Breast epithelium (tissue), 4 donors: ENCODE data around the gene TP53AIP1. TPM values are rescaled to one million over a fixed set of nuclear protein-coding genes. Genes with fewer than 3 reads are reported as not detected.

Experiments
- DNase-seq, 2 donors: peaks; one replicate each; pipeline ENCODE4 v3.0.0-alpha.2; 2019; ENCODE audit warnings: low spot score in 2 of 2
- H3K27ac ChIP-seq, 2 donors: fragments of 200-600 bp; sonication (generic) in 1 of 2; one replicate each; pipeline ENCODE4 v1.5.1; 2016 to 2019; ENCODE audit warnings: mild to moderate bottlenecking in 1 of 2
- H3K27me3 ChIP-seq, 2 donors: fragments of 200-600 bp; sonication (generic) in 1 of 2; one replicate each; pipeline versions ENCODE4 v1.5.1 to v1.6.0; 2017 to 2019; ENCODE audit warnings: control low read depth in 1 of 2, mild to moderate bottlenecking in 1 of 2
- H3K36me3 ChIP-seq: fragments of 200-600 bp; one replicate; pipeline ENCODE4 v1.5.1; 2019
- H3K4me1 ChIP-seq, 2 donors: fragments of 200-600 bp; sonication (generic); one replicate each; pipeline ENCODE4 v1.5.1; 2016 to 2019; ENCODE audit warnings: control low read depth in 1 of 2
- H3K4me3 ChIP-seq, 3 donors: fragments of 200-600 bp; sonication (generic); 1 replicate in 2 of 3; 2 replicates in 1 of 3; pipeline ENCODE4 v1.5.1; 2016 to 2019; ENCODE audit warnings: mild to moderate bottlenecking in 3 of 3, moderate library complexity in 2 of 3
- H3K9me3 ChIP-seq, 2 donors: fragments of 200-600 bp; sonication (generic) in 1 of 2; one replicate each; pipeline ENCODE4 v1.5.1; 2016 to 2019; ENCODE audit warnings: control low read depth in 1 of 2
- POLR2A ChIP-seq: fragments of 450-650 bp; IDR thresholded peaks from one replicate; pipeline ENCODE4 v1.6.1; 2016; ENCODE audit warnings: antibody characterized with exemption, mild to moderate bottlenecking, moderate library complexity
- POLR2AphosphoS5 ChIP-seq, 3 donors: sonication (generic); formaldehyde crosslinking; IDR thresholded peaks; one replicate each; pipeline ENCODE4 v1.6.1; 2017; ENCODE audit warnings: antibody characterized with exemption in 3 of 3
- intact Hi-C: fragments of 100-400 bp; cut with DNase I; formaldehyde crosslinking; loops from one replicate; pipeline ENCODE4 v1.15.1; 2023; ENCODE audit warnings: low total_unique reads
- total RNA-seq, 3 donors: library from RNA; depleted of rRNA; stranded (reverse); fragments of >200 nt; gene quantifications; one replicate each; pipeline ENCODE4 v1.1.0, GENCODE V29; 2016
- TF ChIP-seq, protein P1 (sequence below), 3 donors: fragments of 450-650 bp; IDR thresholded peaks; one replicate each; pipeline ENCODE4 v1.5.1; 2016 to 2017; ENCODE audit warnings: antibody characterized with exemption in 3 of 3, mild to moderate bottlenecking in 3 of 3, moderate library complexity in 3 of 3

Gene TP53AIP1
- total RNA-seq, 3 donors from 2014 or later, result 0.16 to 0.59 (median 0.33) TPM

DNA sequence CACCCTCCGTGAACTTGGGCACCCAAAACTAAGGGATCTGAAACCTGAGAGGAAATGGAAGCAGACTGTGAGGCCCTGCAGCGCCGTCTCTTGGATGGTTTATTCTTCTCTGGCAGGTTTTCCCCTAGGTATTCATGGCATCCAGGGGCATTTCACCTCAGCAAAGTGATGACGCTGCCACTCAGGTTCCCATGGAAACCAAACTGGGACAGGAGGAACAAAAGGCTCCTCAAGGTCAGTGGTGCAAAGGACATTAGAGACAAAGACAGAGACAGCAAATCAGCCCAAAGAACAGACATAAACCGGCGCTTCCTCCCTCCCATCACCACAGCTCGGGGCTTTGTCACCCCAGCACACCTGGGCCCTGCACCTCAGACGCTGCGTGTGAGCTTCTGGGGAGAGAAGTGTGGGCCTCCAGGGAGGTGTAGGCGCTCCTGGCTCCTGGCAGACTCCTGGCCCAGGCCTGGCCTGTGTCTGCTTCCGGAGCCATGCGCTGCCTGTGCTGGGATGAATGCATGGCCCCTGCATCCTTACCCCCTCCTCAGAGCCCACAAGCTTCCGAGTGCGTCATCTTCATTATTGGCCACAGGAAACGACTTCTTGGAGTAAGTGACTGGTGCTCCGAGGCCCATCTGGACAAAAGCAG is 5.9 kb downstream of the TP53AIP1 start:
- H3K36me3 ChIP-seq, result no peaks in the 10 kb centered on the region
- H3K9me3 ChIP-seq, result no peaks in the 10 kb centered on the region
- TF ChIP-seq POLR2AphosphoS5 (IDR thresholded peaks at IDR 0.05), result no peak
- no peak for TF ChIP-seq POLR2A
- TF ChIP-seq, protein P1, sequence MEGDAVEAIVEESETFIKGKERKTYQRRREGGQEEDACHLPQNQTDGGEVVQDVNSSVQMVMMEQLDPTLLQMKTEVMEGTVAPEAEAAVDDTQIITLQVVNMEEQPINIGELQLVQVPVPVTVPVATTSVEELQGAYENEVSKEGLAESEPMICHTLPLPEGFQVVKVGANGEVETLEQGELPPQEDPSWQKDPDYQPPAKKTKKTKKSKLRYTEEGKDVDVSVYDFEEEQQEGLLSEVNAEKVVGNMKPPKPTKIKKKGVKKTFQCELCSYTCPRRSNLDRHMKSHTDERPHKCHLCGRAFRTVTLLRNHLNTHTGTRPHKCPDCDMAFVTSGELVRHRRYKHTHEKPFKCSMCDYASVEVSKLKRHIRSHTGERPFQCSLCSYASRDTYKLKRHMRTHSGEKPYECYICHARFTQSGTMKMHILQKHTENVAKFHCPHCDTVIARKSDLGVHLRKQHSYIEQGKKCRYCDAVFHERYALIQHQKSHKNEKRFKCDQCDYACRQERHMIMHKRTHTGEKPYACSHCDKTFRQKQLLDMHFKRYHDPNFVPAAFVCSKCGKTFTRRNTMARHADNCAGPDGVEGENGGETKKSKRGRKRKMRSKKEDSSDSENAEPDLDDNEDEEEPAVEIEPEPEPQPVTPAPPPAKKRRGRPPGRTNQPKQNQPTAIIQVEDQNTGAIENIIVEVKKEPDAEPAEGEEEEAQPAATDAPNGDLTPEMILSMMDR (IDR thresholded peaks at IDR 0.05), result no peak
- no peak overlapping the region for H3K4me3 ChIP-seq
- intact Hi-C loops, result no loop called here
- peak overlapping the region in 1 of 2 donors; percentile 7 for H3K27ac ChIP-seq
- DNase-seq, result peak in 1 of 2 donors; percentile 47
- peaks cover 0 to 18% of the 10 kb centered on the region in 2 donors for H3K27me3 ChIP-seq
- H3K4me1 ChIP-seq, result no peaks in the 10 kb centered on the region

GRCh38 chr11:128934926-128935325 is 7.7 kb downstream of the TP53AIP1 start:
- intact Hi-C loops, result no loop called here
- TF ChIP-seq, protein P1 (IDR thresholded peaks at IDR 0.05), result no peak
- no peak for TF ChIP-seq POLR2AphosphoS5 (IDR thresholded peaks at IDR 0.05)
- no peak for TF ChIP-seq POLR2A
- no peak for DNase-seq

GRCh38 chr11:128934351-128934750 is 8.3 kb downstream of the TP53AIP1 start:
- Histone ChIP-seq H3K36me3 (no peaks in the 10 kb centered on the region), H3K9me3 (no peaks in the 10 kb centered on the region), H3K4me1 (no peaks in the 10 kb centered on the region), H3K27me3 (peaks cover 0 to 15% of the 10 kb centered on the region in 2 donors), H3K4me3 (no peak overlapping the region), H3K27ac (no peak overlapping the region)
- TF ChIP-seq POLR2A (no peak), POLR2AphosphoS5 (IDR thresholded peaks at IDR 0.05) (no peak)
- TF ChIP-seq, protein P1 (IDR thresholded peaks at IDR 0.05), result no peak
- intact Hi-C loops, result no loop called here
- no peak for DNase-seq

More at GRCh38 chr11:128934926-128935325, 7.7 kb downstream of the TP53AIP1 start:
- H3K4me1 ChIP-seq, result no peaks in the 10 kb centered on the region
- peaks cover 0 to 12% of the 10 kb centered on the region in 2 donors for H3K27me3 ChIP-seq
- no peak overlapping the region for H3K4me3 ChIP-seq
- no peaks in the 10 kb centered on the region for H3K36me3 ChIP-seq
- no peak overlapping the region for H3K27ac ChIP-seq
- no peaks in the 10 kb centered on the region for H3K9me3 ChIP-seq

DNA sequence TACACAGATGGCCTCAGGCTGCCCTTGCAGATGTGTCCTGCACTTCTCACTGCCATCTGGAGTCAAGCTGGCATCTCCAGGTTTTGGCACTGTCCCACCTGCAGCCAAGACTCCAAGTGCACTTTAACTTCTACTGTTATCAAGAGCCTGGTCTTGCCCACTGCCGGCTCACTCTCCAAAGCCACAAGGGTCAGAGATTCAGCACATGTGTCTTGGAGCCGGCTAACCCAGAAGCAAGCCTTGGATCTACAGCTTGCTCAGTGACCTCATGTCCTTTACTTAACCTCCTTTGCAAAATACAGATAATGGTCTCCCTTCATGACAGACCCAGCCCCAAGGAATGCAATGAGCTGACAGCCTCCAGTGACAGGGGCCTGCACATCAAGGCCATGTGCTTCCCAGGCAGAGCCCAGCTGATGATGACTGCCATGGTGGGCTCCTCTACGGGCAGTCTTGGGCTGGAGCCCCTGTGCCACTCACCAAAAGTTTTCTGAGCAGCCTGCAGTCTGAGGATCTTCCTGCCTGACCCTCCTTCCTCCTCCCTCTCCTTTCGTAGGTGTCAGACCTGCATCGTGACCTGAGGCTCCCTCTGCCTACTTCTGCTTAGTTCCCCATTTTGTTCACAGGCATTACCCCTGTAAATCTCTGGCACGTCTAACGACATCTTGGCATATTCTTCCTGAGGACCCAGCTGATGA is 9.0 kb downstream of the TP53AIP1 start:
- Histone ChIP-seq H3K4me3 (no peak overlapping the region), H3K27me3 (peaks cover 0 to 11% of the 10 kb centered on the region in 2 donors), H3K9me3 (no peaks in the 10 kb centered on the region), H3K4me1 (no peaks in the 10 kb centered on the region), H3K36me3 (no peaks in the 10 kb centered on the region), H3K27ac (no peak overlapping the region)
- TF ChIP-seq, protein P1 (IDR thresholded peaks at IDR 0.05), result no peak
- no peak for TF ChIP-seq POLR2A
- TF ChIP-seq POLR2AphosphoS5 (IDR thresholded peaks at IDR 0.05), result no peak
- no peak for DNase-seq
- intact Hi-C loops, result no loop called here

GRCh38 chr11:128931668-128932067 is 11.0 kb downstream of the TP53AIP1 start:
- Histone ChIP-seq H3K27me3 (peaks cover 0 to 11% of the 10 kb centered on the region in 2 donors), H3K9me3 (no peaks in the 10 kb centered on the region), H3K36me3 (no peaks in the 10 kb centered on the region), H3K4me3 (no peak overlapping the region), H3K27ac (no peak overlapping the region), H3K4me1 (no peaks in the 10 kb centered on the region)
- TF ChIP-seq POLR2A (no peak), POLR2AphosphoS5 (IDR thresholded peaks at IDR 0.05) (no peak)
- TF ChIP-seq, protein P1 (IDR thresholded peaks at IDR 0.05), result no peak
- intact Hi-C loops, result no loop called here
- DNase-seq, result no peak
